Hepatocyte (in vitro differentiated cells): ENCODE measurements around the gene HEATR5B. TPM values are rescaled to one million over a fixed set of nuclear protein-coding genes. Genes with fewer than 3 reads are reported as not detected.
"Not testable (repeated sequence)": the region's sequence is repeated elsewhere in the genome, so short reads cannot be mapped to it uniquely, and the experiment has no call there.

Experiments
- DNase-seq: peaks from one replicate; pipeline ENCODE4 v3.0.0-alpha.2; 2016; ENCODE audit warnings: low spot score
- H2AFZ ChIP-seq: fragments of 200-600 bp; sonication (generic); 2 replicates; pipeline ENCODE4 v1.6.0; 2016; ENCODE audit warnings: antibody characterized with exemption, mild to moderate bottlenecking
- H3K27ac ChIP-seq: fragments of 200-600 bp; sonication (generic); 2 replicates; pipeline ENCODE4 v1.5.1; 2016; ENCODE audit warnings: mild to moderate bottlenecking
- H3K27me3 ChIP-seq: fragments of 200-600 bp; sonication (generic); 2 replicates; pipeline ENCODE4 v1.6.1; 2016
- H3K36me3 ChIP-seq: fragments of 200-600 bp; sonication (generic); replicated peaks from 2 replicates; pipeline ENCODE4 v1.5.1; 2016; ENCODE audit warnings: low read depth; ENCODE audit not compliant: insufficient read depth
- H3K4me1 ChIP-seq: fragments of 200-600 bp; sonication (generic); 2 replicates; pipeline ENCODE4 v1.5.1; 2016; ENCODE audit warnings: mild to moderate bottlenecking, moderate library complexity; ENCODE audit not compliant: insufficient read depth
- H3K4me2 ChIP-seq: fragments of 200-600 bp; sonication (generic); 2 replicates; pipeline ENCODE4 v1.6.0; 2016
- H3K4me3 ChIP-seq: fragments of 200-600 bp; sonication (generic); 2 replicates; pipeline ENCODE4 v1.5.1; 2016; ENCODE audit warnings: mild to moderate bottlenecking
- H3K79me2 ChIP-seq: fragments of 200-600 bp; sonication (generic); 2 replicates; pipeline ENCODE4 v1.6.0; 2017; ENCODE audit warnings: mild to moderate bottlenecking
- H3K9me2 ChIP-seq: fragments of 200-600 bp; sonication (generic); replicated peaks from 2 replicates; pipeline ENCODE4 v1.6.0; 2017; ENCODE audit warnings: mild to moderate bottlenecking; ENCODE audit not compliant: insufficient read depth
- H3K9me3 ChIP-seq: fragments of 200-600 bp; sonication (generic); 2 replicates; pipeline ENCODE4 v1.5.1; 2016; ENCODE audit warnings: low read depth, mild to moderate bottlenecking
- H4K20me1 ChIP-seq: fragments of 200-600 bp; sonication (generic); 2 replicates; pipeline ENCODE4 v1.6.0; 2016; ENCODE audit warnings: mild to moderate bottlenecking; ENCODE audit not compliant: insufficient read depth, poor library complexity, severe bottlenecking
- CTCF ChIP-seq: fragments of 200-600 bp; sonication (generic); IDR thresholded peaks from 2 replicates; pipeline ENCODE4 v1.5.1; 2016; ENCODE audit warnings: antibody characterized with exemption, mild to moderate bottlenecking; ENCODE audit not compliant: poor library complexity
- EZH2 ChIP-seq: fragments of 200-600 bp; sonication (generic); IDR thresholded peaks from 2 replicates; pipeline ENCODE4 v1.6.1; 2016; ENCODE audit warnings: antibody characterized with exemption, mild to moderate bottlenecking, borderline replicate concordance
- EZH2phosphoT487 ChIP-seq: fragments of 200-600 bp; sonication (generic); IDR thresholded peaks from one replicate; pipeline ENCODE4 v1.6.1; 2018; ENCODE audit warnings: antibody characterized with exemption, mild to moderate bottlenecking, low read depth, moderate library complexity; ENCODE audit not compliant: unreplicated experiment, severe bottlenecking
- WGBS: methylation state at CpG from one replicate; pipeline ENCODE4 v1.1.6; 2016; ENCODE audit warnings: low lambda C conversion rate; ENCODE audit errors: missing lambda C conversion rate; 5-methylcytosine and 5-hydroxymethylcytosine counted together
- polyA plus RNA-seq: library from polyadenylated mRNA; unstranded; fragments of >200 nt; fragmentation: Nextera tagmentation; extraction: Ambion mirVana; gene quantifications from 2 replicates; pipeline ENCODE4 v1.2.1, GENCODE V29; 2016
- total RNA-seq: library from RNA; depleted of rRNA; stranded (reverse); fragments of >200 nt; gene quantifications from 2 replicates; pipeline ENCODE4 v1.2.3, GENCODE V29; 2014

Gene HEATR5B
- total and polyA plus RNA-seq, 2 experiments from 2014 or later: 5.1 to 25.1 TPM

- peaks cover 4% of the 10 kb centered on the region for H3K4me1 ChIP-seq
- H3K36me3 ChIP-seq: no peaks in the 10 kb centered on the region
- WGBS: 72% methylated on average over 6 of the region's 6 CpGs
- no peaks in the 10 kb centered on the region for H4K20me1 ChIP-seq
- H2AFZ ChIP-seq: no peak overlapping the region
- H3K27ac ChIP-seq: peak overlapping the region; percentile 73
- no peaks in the 10 kb centered on the region for H3K27me3 ChIP-seq
- H3K9me3 ChIP-seq: no peaks in the 10 kb centered on the region
- peak; percentile 3 for DNase-seq
- no peak overlapping the region for H3K4me3 ChIP-seq
- H3K4me2 ChIP-seq: no peak overlapping the region
- no peaks in the 10 kb centered on the region for H3K9me2 ChIP-seq
- TF ChIP-seq EZH2: no peak
- no peak for TF ChIP-seq CTCF
- no peak for TF ChIP-seq EZH2phosphoT487
- no peaks in the 10 kb centered on the region for H3K79me2 ChIP-seq
Measured at GRCh38 chr2:37000318-37000717, 83.9 kb downstream of the HEATR5B start.

GRCh38 chr2:36999416-36999815 is 84.8 kb downstream of the HEATR5B start:
- H3K79me2 ChIP-seq, H3K4me2 ChIP-seq, H3K9me2 ChIP-seq, H2AFZ ChIP-seq, H4K20me1 ChIP-seq, H3K9me3 ChIP-seq, H3K4me3 ChIP-seq, H3K36me3 ChIP-seq, DNase-seq, H3K27me3 ChIP-seq, H3K4me1 ChIP-seq: not testable (repeated sequence)
- peak overlapping the region; percentile 73 for H3K27ac ChIP-seq
- 98% methylated on average over 9 of the region's 9 CpGs for WGBS

- Histone ChIP-seq H4K20me1 (no peaks in the 10 kb centered on the region), H3K4me1 (no peaks in the 10 kb centered on the region), H3K9me2 (no peaks in the 10 kb centered on the region), H3K27me3 (no peaks in the 10 kb centered on the region), H2AFZ (no peak overlapping the region), H3K4me3 (no peak overlapping the region), H3K27ac (no peak overlapping the region), H3K9me3 (no peaks in the 10 kb centered on the region), H3K4me2 (no peak overlapping the region), H3K79me2 (no peaks in the 10 kb centered on the region), H3K36me3 (no peaks in the 10 kb centered on the region)
- DNase-seq: no peak
- WGBS: 86% methylated on average over 6 of the region's 6 CpGs
- TF ChIP-seq EZH2phosphoT487: no peak
Measured at GRCh38 chr2:36993841-36994620, 90.1 kb downstream of the HEATR5B start.

GRCh38 chr2:36988008-36988407 is 96.2 kb downstream of the HEATR5B start:
- Histone ChIP-seq H3K27me3 (no peaks in the 10 kb centered on the region), H3K9me2 (no peaks in the 10 kb centered on the region), H4K20me1 (no peaks in the 10 kb centered on the region), H3K36me3 (no peaks in the 10 kb centered on the region), H3K27ac (no peak overlapping the region), H3K4me1 (no peaks in the 10 kb centered on the region), H3K4me3 (no peak overlapping the region), H3K9me3 (no peaks in the 10 kb centered on the region), H3K79me2 (no peaks in the 10 kb centered on the region), H3K4me2 (no peak overlapping the region), H2AFZ (no peak overlapping the region)
- WGBS: over 99% methylated on average over 6 of the region's 6 CpGs
- no peak for TF ChIP-seq CTCF
- no peak for TF ChIP-seq EZH2phosphoT487
- TF ChIP-seq EZH2: no peak
- DNase-seq: no peak
